IMR-90 (cell line): ENCODE data around the gene SMCO4. TPM values are rescaled to one million over a fixed set of nuclear protein-coding genes. Genes with fewer than 3 reads are reported as not detected.

ENCODE experiments used
- ATAC-seq: fragments of 200-7000 bp; cut with Tn5 transposase; 2 replicates; pipeline ENCODE4 v1.9.1; 2020; ENCODE audit warnings: low read depth, mild to moderate bottlenecking, moderate library complexity
- BruUV-seq: library from RNA; stranded (reverse); fragments of 400-500 nt; replicated peaks from 2 replicates; lab custom pipeline; 2021; lab: Mats Ljungman, UMichigan
- CTCF ChIA-PET: fragments of 300-600 bp; formaldehyde crosslinking; extraction: SDS; loops from one replicate; lab custom pipeline; 2021; ENCODE audit warnings: antibody characterized with exemption; lab: Yijun Ruan, JAX
- POLR2A ChIA-PET: fragments of 300-600 bp; sonication (Branson Sonifier 250); formaldehyde crosslinking; loops from one replicate; lab custom pipeline; 2022; ENCODE audit warnings: antibody characterized with exemption; ENCODE audit not compliant: unreplicated experiment; lab: Charles Lee
- DNase-seq: peaks from one replicate; pipeline ENCODE4 v3.0.0; 2013
- H2AFZ ChIP-seq: replicated peaks from 2 replicates; pipeline ENCODE3; 2013; ENCODE audit warnings: low read length, mild to moderate bottlenecking; ENCODE audit not compliant: poor library complexity
- H2AK5ac ChIP-seq: 2 replicates; pipeline ENCODE4 v1.6.1; 2013; ENCODE audit warnings: low read depth, low read length, inconsistent platforms
- H2AK9ac ChIP-seq: replicated peaks from 2 replicates; pipeline ENCODE3; 2013; ENCODE audit warnings: mild to moderate bottlenecking, low read depth, low read length, moderate library complexity; ENCODE audit not compliant: poor library complexity
- H2BK120ac ChIP-seq: 2 replicates; pipeline ENCODE4 v1.6.1; 2013; ENCODE audit warnings: low read depth, low read length, inconsistent platforms
- H2BK15ac ChIP-seq: 3 replicates; pipeline ENCODE4 v1.6.1; 2013; ENCODE audit warnings: low read depth, low read length, inconsistent platforms
- H2BK20ac ChIP-seq: 2 replicates; pipeline ENCODE4 v1.6.1; 2013; ENCODE audit warnings: low read depth, mild to moderate bottlenecking, inconsistent platforms, low read length, moderate library complexity
- H2BK5ac ChIP-seq: 2 replicates; pipeline ENCODE4 v1.6.1; 2013; ENCODE audit warnings: mild to moderate bottlenecking, low read depth, low read length, inconsistent platforms; ENCODE audit not compliant: poor library complexity, severe bottlenecking
- H3K14ac ChIP-seq: replicated peaks from 2 replicates; pipeline ENCODE4 v1.6.1; 2013; ENCODE audit warnings: low read depth, low read length, inconsistent platforms
- H3K18ac ChIP-seq: 2 replicates; pipeline ENCODE4 v1.6.1; 2013; ENCODE audit warnings: low read depth, low read length, control low read depth
- H3K23ac ChIP-seq: 2 replicates; pipeline ENCODE4 v1.6.1; 2013; ENCODE audit warnings: low read depth, low read length, inconsistent platforms
- H3K27ac ChIP-seq: 2 replicates; pipeline ENCODE4 v1.5.1; 2013; ENCODE audit warnings: mild to moderate bottlenecking, control low read depth, low read length; ENCODE audit not compliant: insufficient read depth
- H3K27me3 ChIP-seq: 2 replicates; pipeline ENCODE4 v1.6.1; 2013; ENCODE audit warnings: low read length; ENCODE audit not compliant: control insufficient read depth, insufficient read depth
- H3K36me3 ChIP-seq: 2 replicates; pipeline ENCODE4 v1.6.1; 2013; ENCODE audit warnings: low read length, mixed read lengths; ENCODE audit not compliant: control insufficient read depth, insufficient read depth
- H3K4ac ChIP-seq: 2 replicates; pipeline ENCODE4 v1.6.1; 2013; ENCODE audit warnings: low read depth, low read length, inconsistent platforms
- H3K4me1 ChIP-seq: 2 replicates; pipeline ENCODE4 v1.6.1; 2013; ENCODE audit warnings: low read length, mixed read lengths; ENCODE audit not compliant: control insufficient read depth, insufficient read depth
- H3K4me2 ChIP-seq: 2 replicates; pipeline ENCODE4 v1.6.1; 2013; ENCODE audit warnings: low read depth, mild to moderate bottlenecking, control low read depth, low read length, moderate library complexity
- H3K4me3 ChIP-seq: 2 replicates; pipeline ENCODE4 v1.5.1; 2013; ENCODE audit warnings: low read depth, mild to moderate bottlenecking, control low read depth, low read length, moderate library complexity; ENCODE audit not compliant: insufficient read depth
- H3K56ac ChIP-seq: 2 replicates; pipeline ENCODE4 v1.6.1; 2013; ENCODE audit warnings: low read length, inconsistent platforms; ENCODE audit not compliant: insufficient read depth; ENCODE audit errors: extremely low read depth
- H3K79me1 ChIP-seq, 2 experiments: 2 replicates each; pipeline ENCODE4 v1.6.1; 2013; ENCODE audit warnings: low read length in 2 of 2, inconsistent platforms in 1 of 2, low read depth in 1 of 2
- H3K9ac ChIP-seq: 2 replicates; pipeline ENCODE4 v1.6.1; 2013; ENCODE audit warnings: low read depth, low read length, control low read depth
- H3K9me1 ChIP-seq: 2 replicates; pipeline ENCODE4 v1.6.1; 2013; ENCODE audit warnings: low read length, inconsistent platforms; ENCODE audit not compliant: insufficient read depth
- H3K9me3 ChIP-seq: 2 replicates; pipeline ENCODE4 v1.6.1; 2013; ENCODE audit warnings: low read length; ENCODE audit not compliant: control insufficient read depth, insufficient read depth
- H4K20me1 ChIP-seq: 2 replicates; pipeline ENCODE4 v1.6.1; 2013; ENCODE audit warnings: low read length, inconsistent platforms; ENCODE audit not compliant: insufficient read depth
- H4K5ac ChIP-seq: 2 replicates; pipeline ENCODE4 v1.6.1; 2013; ENCODE audit warnings: mild to moderate bottlenecking, low read depth, low read length, control low read depth
- H4K8ac ChIP-seq, 2 experiments: 2 replicates each; pipeline ENCODE4 v1.6.1; 2013; ENCODE audit warnings: low read depth in 2 of 2, low read length in 2 of 2, control low read depth in 1 of 2, inconsistent platforms in 1 of 2
- H4K91ac ChIP-seq: 2 replicates; pipeline ENCODE4 v1.6.1; 2013; ENCODE audit warnings: low read depth, low read length, inconsistent platforms; ENCODE audit not compliant: insufficient read depth
- BHLHE40 ChIP-seq: fragments of 150-350 bp; IDR thresholded peaks from 2 replicates; pipeline ENCODE4 v1.6.1; 2016; ENCODE audit warnings: mild to moderate bottlenecking, low read depth, low read length
- CEBPB ChIP-seq: IDR thresholded peaks from 2 replicates; pipeline ENCODE4 v1.6.1; 2012; ENCODE audit warnings: low read depth, low read length, improper control_type of control experiment
- CHD1 ChIP-seq: IDR thresholded peaks from 2 replicates; pipeline ENCODE4 v1.6.1; 2012; ENCODE audit warnings: low read depth, low read length, improper control_type of control experiment
- FOS ChIP-seq: fragments of 150-350 bp; IDR thresholded peaks from 2 replicates; pipeline ENCODE4 v1.6.1; 2016; ENCODE audit warnings: low read depth, low read length
- MAFK ChIP-seq: IDR thresholded peaks from 2 replicates; pipeline ENCODE4 v1.6.1; 2012; ENCODE audit warnings: low read depth, low read length, improper control_type of control experiment
- MAZ ChIP-seq: IDR thresholded peaks from 2 replicates; pipeline ENCODE4 v1.6.1; 2012; ENCODE audit warnings: low read depth, mild to moderate bottlenecking, low read length, improper control_type of control experiment, moderate library complexity, borderline replicate concordance
- MXI1 ChIP-seq: IDR thresholded peaks from 2 replicates; pipeline ENCODE4 v1.6.1; 2012; ENCODE audit warnings: low read depth, mild to moderate bottlenecking, low read length, moderate library complexity, borderline replicate concordance
- NFE2L2 ChIP-seq: fragments of 150-350 bp; IDR thresholded peaks from 2 replicates; pipeline ENCODE4 v1.6.1; 2016; ENCODE audit warnings: low read depth, mild to moderate bottlenecking, low read length
- POLR2A ChIP-seq: IDR thresholded peaks from 2 replicates; pipeline ENCODE4 v1.6.1; 2012; ENCODE audit warnings: mild to moderate bottlenecking, low read depth, low read length
- RAD21 ChIP-seq: IDR thresholded peaks from 2 replicates; pipeline ENCODE4 v1.6.1; 2012; ENCODE audit warnings: low read length, improper control_type of control experiment
- RCOR1 ChIP-seq: IDR thresholded peaks from 2 replicates; pipeline ENCODE4 v1.6.1; 2012; ENCODE audit warnings: mild to moderate bottlenecking, low read length, improper control_type of control experiment; ENCODE audit not compliant: insufficient replicate concordance
- RFX5 ChIP-seq: IDR thresholded peaks from 2 replicates; pipeline ENCODE4 v1.8.0; 2012; ENCODE audit warnings: low read depth, mild to moderate bottlenecking, low read length, moderate library complexity
- SMC3 ChIP-seq: fragments of 150-350 bp; IDR thresholded peaks from 2 replicates; pipeline ENCODE4 v1.6.1; 2016; ENCODE audit warnings: low read depth, mild to moderate bottlenecking, antibody characterized with exemption, low read length, moderate library complexity
- dilution Hi-C: fragments of 300-500 bp; cut with HindIII; formaldehyde crosslinking; loops from one replicate; pipeline ENCODE4 v1.14.3; 2018; ENCODE audit warnings: low sequenced_read_pairs; ENCODE audit not compliant: unreplicated experiment
- in situ Hi-C: fragments of 300-500 bp; cut with MboI; formaldehyde crosslinking; loops from 3 replicates; pipeline ENCODE4 v1.14.3; 2019; ENCODE audit warnings: low sequenced_read_pairs, inconsistent platforms, mixed read lengths
- intact Hi-C: fragments of 100-400 bp; cut with micrococcal nuclease; formaldehyde crosslinking; loops from 2 replicates; pipeline ENCODE4 v1.10.0; 2022
- polyA plus RNA-seq, 3 experiments: library from polyadenylated mRNA; depleted of rRNA; stranded (reverse); fragments of >200 nt; gene quantifications; 2 replicates each; pipeline ENCODE4 v1.2.3, GENCODE V29; 2012; ENCODE audit warnings: low replicate concordance in 1 of 3
- total RNA-seq: library from RNA; depleted of rRNA; stranded (reverse); fragments of >200 nt; gene quantifications from 2 replicates; pipeline ENCODE4 v1.2.3, GENCODE V29; 2012
- TF ChIP-seq, protein P1 (sequence below): fragments of 150-350 bp; IDR thresholded peaks from 2 replicates; pipeline ENCODE4 v1.6.1; 2016; ENCODE audit warnings: low read depth, mild to moderate bottlenecking, low read length, moderate library complexity, borderline replicate concordance
- TF ChIP-seq, protein P2 (sequence below): conservative IDR thresholded peaks from 2 replicates; pipeline ENCODE4 v1.5.1; 2012; ENCODE audit warnings: mild to moderate bottlenecking, low read depth, low read length, improper control_type of control experiment
- TF ChIP-seq, protein P3 (sequence below): fragments of 150-350 bp; IDR thresholded peaks from 2 replicates; pipeline ENCODE4 v1.6.1; 2017; ENCODE audit warnings: mild to moderate bottlenecking, antibody characterized with exemption, low read length, low read depth

Gene SMCO4
- total and polyA plus RNA-seq, 2 of the 4 experiments (the other 2 are of a cell fraction): 2.2 to 17.7 TPM

DNA sequence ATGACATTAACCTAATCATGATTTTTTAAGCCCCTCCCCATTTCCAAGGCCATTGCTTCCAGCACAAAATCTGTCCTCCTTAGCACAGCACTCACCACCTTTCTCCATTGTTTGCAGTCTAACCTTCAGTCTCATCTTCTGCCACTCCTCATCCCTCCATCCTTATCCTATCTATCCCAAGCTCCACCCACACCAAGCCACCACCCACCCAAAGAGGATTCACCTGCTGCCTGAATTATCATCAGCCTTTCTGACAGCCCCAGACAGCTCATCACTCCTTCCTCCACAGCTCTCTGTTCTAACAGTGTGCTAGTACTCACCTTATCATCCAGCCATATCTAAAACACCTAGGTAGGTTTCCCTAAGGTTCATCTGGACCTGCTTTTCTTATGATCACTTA, 20.7 kb upstream of the SMCO4 start:
- intact Hi-C loops: no loop called here
- ChIA-PET CTCF (no interaction called here), POLR2A (no interaction called here)
- no peak overlapping the region for H3K14ac ChIP-seq
- H3K9me1 ChIP-seq: no peaks in the 10 kb centered on the region
- H3K56ac ChIP-seq: no peak overlapping the region
- no peak overlapping the region for H4K8ac ChIP-seq
- no peak overlapping the region for H2BK20ac ChIP-seq
- H2BK120ac ChIP-seq: no peak overlapping the region
- H3K23ac ChIP-seq: no peak overlapping the region
- H3K4ac ChIP-seq: no peak overlapping the region
- no peak overlapping the region for H3K4me3 ChIP-seq
- H3K79me1 ChIP-seq: no peaks in the 10 kb centered on the region
- H4K20me1 ChIP-seq: no peaks in the 10 kb centered on the region
- H3K36me3 ChIP-seq: no peaks in the 10 kb centered on the region
- BruUV-seq: no TSS peak
- no peak overlapping the region for H4K91ac ChIP-seq
- H2AK9ac ChIP-seq: no peak overlapping the region
- DNase-seq: no peak
- ATAC-seq: no peak
- no peak overlapping the region for H2BK15ac ChIP-seq
- peaks cover 1% of the 10 kb centered on the region for H3K27me3 ChIP-seq
- H4K5ac ChIP-seq: no peak overlapping the region
- H3K4me2 ChIP-seq: no peak overlapping the region
- no peak overlapping the region for H2AK5ac ChIP-seq
- H3K27ac ChIP-seq: no peak overlapping the region
- no peaks in the 10 kb centered on the region for H3K9me3 ChIP-seq
- H3K9ac ChIP-seq: no peak overlapping the region
- no peak overlapping the region for H2AFZ ChIP-seq
- no peak for TF ChIP-seq CEBPB
- TF ChIP-seq MAZ: no peak
- no peak for TF ChIP-seq MAFK
- TF ChIP-seq RAD21: no peak
- TF ChIP-seq FOS: no peak
- TF ChIP-seq POLR2A: no peak
- TF ChIP-seq SMC3: no peak
- no peak for TF ChIP-seq MXI1
- TF ChIP-seq, protein P1, sequence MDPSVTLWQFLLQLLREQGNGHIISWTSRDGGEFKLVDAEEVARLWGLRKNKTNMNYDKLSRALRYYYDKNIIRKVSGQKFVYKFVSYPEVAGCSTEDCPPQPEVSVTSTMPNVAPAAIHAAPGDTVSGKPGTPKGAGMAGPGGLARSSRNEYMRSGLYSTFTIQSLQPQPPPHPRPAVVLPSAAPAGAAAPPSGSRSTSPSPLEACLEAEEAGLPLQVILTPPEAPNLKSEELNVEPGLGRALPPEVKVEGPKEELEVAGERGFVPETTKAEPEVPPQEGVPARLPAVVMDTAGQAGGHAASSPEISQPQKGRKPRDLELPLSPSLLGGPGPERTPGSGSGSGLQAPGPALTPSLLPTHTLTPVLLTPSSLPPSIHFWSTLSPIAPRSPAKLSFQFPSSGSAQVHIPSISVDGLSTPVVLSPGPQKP: no peak
- no peak for TF ChIP-seq NFE2L2
- no peak for TF ChIP-seq RCOR1
- TF ChIP-seq, protein P2, sequence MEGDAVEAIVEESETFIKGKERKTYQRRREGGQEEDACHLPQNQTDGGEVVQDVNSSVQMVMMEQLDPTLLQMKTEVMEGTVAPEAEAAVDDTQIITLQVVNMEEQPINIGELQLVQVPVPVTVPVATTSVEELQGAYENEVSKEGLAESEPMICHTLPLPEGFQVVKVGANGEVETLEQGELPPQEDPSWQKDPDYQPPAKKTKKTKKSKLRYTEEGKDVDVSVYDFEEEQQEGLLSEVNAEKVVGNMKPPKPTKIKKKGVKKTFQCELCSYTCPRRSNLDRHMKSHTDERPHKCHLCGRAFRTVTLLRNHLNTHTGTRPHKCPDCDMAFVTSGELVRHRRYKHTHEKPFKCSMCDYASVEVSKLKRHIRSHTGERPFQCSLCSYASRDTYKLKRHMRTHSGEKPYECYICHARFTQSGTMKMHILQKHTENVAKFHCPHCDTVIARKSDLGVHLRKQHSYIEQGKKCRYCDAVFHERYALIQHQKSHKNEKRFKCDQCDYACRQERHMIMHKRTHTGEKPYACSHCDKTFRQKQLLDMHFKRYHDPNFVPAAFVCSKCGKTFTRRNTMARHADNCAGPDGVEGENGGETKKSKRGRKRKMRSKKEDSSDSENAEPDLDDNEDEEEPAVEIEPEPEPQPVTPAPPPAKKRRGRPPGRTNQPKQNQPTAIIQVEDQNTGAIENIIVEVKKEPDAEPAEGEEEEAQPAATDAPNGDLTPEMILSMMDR: no peak
- no peak for TF ChIP-seq CHD1
- TF ChIP-seq, protein P3, sequence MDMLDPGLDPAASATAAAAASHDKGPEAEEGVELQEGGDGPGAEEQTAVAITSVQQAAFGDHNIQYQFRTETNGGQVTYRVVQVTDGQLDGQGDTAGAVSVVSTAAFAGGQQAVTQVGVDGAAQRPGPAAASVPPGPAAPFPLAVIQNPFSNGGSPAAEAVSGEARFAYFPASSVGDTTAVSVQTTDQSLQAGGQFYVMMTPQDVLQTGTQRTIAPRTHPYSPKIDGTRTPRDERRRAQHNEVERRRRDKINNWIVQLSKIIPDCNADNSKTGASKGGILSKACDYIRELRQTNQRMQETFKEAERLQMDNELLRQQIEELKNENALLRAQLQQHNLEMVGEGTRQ: no peak
- no peak for TF ChIP-seq RFX5
- no peak for TF ChIP-seq BHLHE40
- dilution Hi-C loops: no loop called here
- in situ Hi-C loops: no loop called here
- no peak overlapping the region for H3K18ac ChIP-seq
- no peaks in the 10 kb centered on the region for H3K4me1 ChIP-seq
- H2BK5ac ChIP-seq: no peak overlapping the region
